HepG2 (cell line): ENCODE results near the gene NAP1L1. TPM values are rescaled to one million over a fixed set of nuclear protein-coding genes. Genes with fewer than 3 reads are reported as not detected.

Experiments used
- ATAC-seq: fragments of 200-7000 bp; cut with Tn5 transposase; 3 replicates; pipeline ENCODE4 v1.9.1; 2020; ENCODE audit warnings: mild to moderate bottlenecking, moderate library complexity
- BruUV-seq: library from RNA; stranded (reverse); fragments of 400-500 nt; replicated peaks from 2 replicates; lab custom pipeline; 2021; lab: Mats Ljungman, UMichigan
- CTCF ChIA-PET: fragments of 300-600 bp; formaldehyde crosslinking; extraction: SDS; loops from one replicate; lab custom pipeline; 2021; ENCODE audit warnings: low total read pairs, inconsistent platforms, low intra/inter-chr PET ratio; lab: Yijun Ruan, JAX
- POLR2A ChIA-PET: fragments of 350-600 bp; sonication (Branson Sonifier 250); formaldehyde crosslinking; loops from one replicate; lab custom pipeline; 2020; ENCODE audit warnings: antibody characterized with exemption, inconsistent platforms; lab: Yijun Ruan, JAX
- DNase-seq: peaks from one replicate; pipeline ENCODE4 v3.0.0-alpha.2; 2015; ENCODE audit warnings: low spot score
- FAIRE-seq: peaks from 3 replicates; lab custom pipeline; 2011; peaks lifted over from hg19 to GRCh38; lab: Jason Lieb, UNC
- H2AFZ ChIP-seq: one replicate; pipeline ENCODE4 v1.6.1; 2011; ENCODE audit warnings: low read length, inconsistent platforms
- H3K27ac ChIP-seq: fragments of 300-600 bp; 3 replicates; pipeline ENCODE4 v1.8.0; 2011; ENCODE audit warnings: mixed run types, mild to moderate bottlenecking, mixed read lengths, low read length, inconsistent platforms; ENCODE audit not compliant: insufficient read depth; ENCODE audit errors: extremely low read length
- H3K27me3 ChIP-seq, 2 experiments: fragments of 200-600 bp in 1 of 2; 2 replicates in 1 of 2; 3 replicates in 1 of 2; pipeline versions ENCODE4 v1.6.0 to v1.8.0; 2011; ENCODE audit warnings: low read length in 2 of 2, mild to moderate bottlenecking in 2 of 2, moderate library complexity in 2 of 2, inconsistent platforms in 1 of 2; ENCODE audit not compliant: insufficient read depth in 2 of 2, control insufficient read depth in 1 of 2
- H3K36me3 ChIP-seq, 2 experiments: fragments of 200-600 bp in 1 of 2; replicated peaks in 1 of 2; 2 replicates in 1 of 2; 3 replicates in 1 of 2; pipeline versions ENCODE4 v1.5.1 to v1.8.0; 2011; ENCODE audit warnings: low read length in 2 of 2, inconsistent platforms in 1 of 2; ENCODE audit not compliant: insufficient read depth in 2 of 2, control insufficient read depth in 1 of 2
- H3K4me1 ChIP-seq: 2 replicates; pipeline ENCODE4 v1.5.1; 2012; ENCODE audit warnings: low read length, inconsistent platforms; ENCODE audit not compliant: insufficient read depth
- H3K4me2 ChIP-seq: 2 replicates; pipeline ENCODE4 v1.6.0; 2011; ENCODE audit warnings: low read depth, low read length, inconsistent platforms
- H3K4me3 ChIP-seq, 3 experiments: fragments of 200-600 bp in 1 of 3; sonication (generic), shearing (Covaris generic) in 1 of 3; replicated peaks in 1 of 3; 2 replicates each; pipeline ENCODE4 v1.5.1; 2011 to 2016; ENCODE audit warnings: low read length in 3 of 3, inconsistent platforms in 2 of 3, low read depth in 2 of 3, mild to moderate bottlenecking in 2 of 3, control low read depth in 1 of 3, mixed read lengths in 1 of 3; ENCODE audit not compliant: insufficient read depth in 1 of 3
- H3K79me2 ChIP-seq: one replicate; pipeline ENCODE4 v1.6.1; 2011; ENCODE audit warnings: low read length, inconsistent platforms; ENCODE audit not compliant: insufficient read depth
- H3K9ac ChIP-seq: 2 replicates; pipeline ENCODE4 v1.6.0; 2011; ENCODE audit warnings: mild to moderate bottlenecking, low read depth, low read length, inconsistent platforms; ENCODE audit not compliant: insufficient read depth
- H3K9me3 ChIP-seq: 2 replicates; pipeline ENCODE4 v1.5.1; 2012; ENCODE audit warnings: mild to moderate bottlenecking, low read length
- H4K20me1 ChIP-seq: 2 replicates; pipeline ENCODE4 v1.6.0; 2011; ENCODE audit warnings: inconsistent platforms, mild to moderate bottlenecking, low read length, moderate library complexity; ENCODE audit not compliant: insufficient read depth
- EZH2 ChIP-seq: conservative IDR thresholded peaks from 2 replicates; pipeline ENCODE4 v1.6.1; 2012; ENCODE audit warnings: mild to moderate bottlenecking, low read depth, low read length, moderate library complexity
- FOXC1 ChIP-seq: sonication (generic); formaldehyde crosslinking; IDR thresholded peaks from 2 replicates; pipeline ENCODE4 v1.8.0; 2022; ENCODE audit warnings: mild to moderate bottlenecking, missing genetic modification reagents, borderline replicate concordance
- GPN1 ChIP-seq: sonication (generic); formaldehyde crosslinking; IDR thresholded peaks from 2 replicates; pipeline ENCODE4 v1.5.1; 2020; ENCODE audit warnings: missing genetic modification reagents, borderline replicate concordance
- HOXA7 ChIP-seq: sonication (generic); formaldehyde crosslinking; IDR thresholded peaks from 2 replicates; pipeline ENCODE4 v1.8.1; 2022; ENCODE audit warnings: mild to moderate bottlenecking, missing genetic modification reagents, moderate library complexity
- JARID2 ChIP-seq: sonication (generic); formaldehyde crosslinking; IDR thresholded peaks from 2 replicates; pipeline ENCODE4 v1.8.1; 2023; ENCODE audit warnings: missing genetic modification reagents, inconsistent platforms; ENCODE audit not compliant: insufficient replicate concordance
- NKX3-1 ChIP-seq: sonication (generic); formaldehyde crosslinking; IDR thresholded peaks from 2 replicates; pipeline ENCODE4 v1.5.0; 2020; ENCODE audit warnings: missing genetic modification reagents
- NR2C2 ChIP-seq: sonication (generic); formaldehyde crosslinking; IDR thresholded peaks from 2 replicates; pipeline ENCODE4 v1.4.0; 2020; ENCODE audit warnings: missing genetic modification reagents, mild to moderate bottlenecking, moderate library complexity, borderline replicate concordance
- NR3C1 ChIP-seq: sonication (generic); formaldehyde crosslinking; IDR thresholded peaks from 2 replicates; pipeline ENCODE4 v1.4.0; 2020; ENCODE audit warnings: missing genetic modification reagents
- PRMT3 ChIP-seq: sonication (generic); formaldehyde crosslinking; IDR thresholded peaks from 2 replicates; pipeline ENCODE4 v1.8.1; 2022; ENCODE audit warnings: low read depth, mild to moderate bottlenecking, moderate library complexity, missing genetic modification reagents, borderline replicate concordance
- THAP11 ChIP-seq: IDR thresholded peaks from 2 replicates; pipeline ENCODE4 v1.6.1; 2016; ENCODE audit warnings: missing biosample characterization, missing genetic modification reagents
- U2AF1 ChIP-seq: fragments of 200-400 bp; formaldehyde crosslinking; optimal IDR thresholded peaks from 2 replicates; pipeline ENCODE3; 2017; ENCODE audit warnings: mild to moderate bottlenecking, low read depth, low read length
- ZKSCAN1 ChIP-seq: fragments of 150-350 bp; IDR thresholded peaks from 2 replicates; pipeline ENCODE4 v1.6.1; 2014; ENCODE audit warnings: low read length
- ZKSCAN5 ChIP-seq: sonication (generic); formaldehyde crosslinking; IDR thresholded peaks from 2 replicates; pipeline ENCODE4 v1.5.1; 2020; ENCODE audit warnings: mild to moderate bottlenecking, missing genetic modification reagents
- ZMAT3 ChIP-seq: sonication (generic); formaldehyde crosslinking; conservative IDR thresholded peaks from 2 replicates; pipeline ENCODE4 v1.7.0; 2021; ENCODE audit warnings: missing genetic modification reagents
- ZNF383 ChIP-seq: sonication (generic); formaldehyde crosslinking; IDR thresholded peaks from 2 replicates; pipeline ENCODE4 v1.4.0; 2020; ENCODE audit warnings: missing genetic modification reagents, mild to moderate bottlenecking, borderline replicate concordance
- ZNF598 ChIP-seq: sonication (generic); formaldehyde crosslinking; IDR thresholded peaks from 2 replicates; pipeline ENCODE4 v1.5.1; 2020; ENCODE audit warnings: mild to moderate bottlenecking, missing genetic modification reagents, borderline replicate concordance
- ZNF672 ChIP-seq: sonication (generic); formaldehyde crosslinking; IDR thresholded peaks from 2 replicates; pipeline ENCODE4 v1.8.1; 2022; ENCODE audit warnings: missing genetic modification reagents
- ZNF841 ChIP-seq: sonication (generic); formaldehyde crosslinking; IDR thresholded peaks from 2 replicates; pipeline ENCODE4 v1.8.1; 2023; ENCODE audit warnings: missing genetic modification reagents, borderline replicate concordance
- in situ Hi-C: cut with HindIII; loops from 2 replicates; pipeline ENCODE4 v1.10.0; 2017; ENCODE audit warnings: low pct_unique_long_range_greater_than_20kb; ENCODE audit not compliant: extremely low pct_ligation_motif_present
- intact Hi-C: fragments of 100-400 bp; cut with micrococcal nuclease; formaldehyde crosslinking; loops from one replicate; pipeline ENCODE4 v1.10.0; 2022; ENCODE audit not compliant: unreplicated experiment
- polyA plus RNA-seq, 8 experiments: library from polyadenylated mRNA; depleted of rRNA in 3 of 8; stranded (reverse) in 7 of 8; unstranded in 1 of 8; fragments of >200 nt; fragmentation: Illumina TruSeq in 4 of 8; extraction: Trizol in 4 of 8; gene quantifications; 2 replicates each; pipeline versions ENCODE4 v1.2.1 to v1.2.3, GENCODE V29; 2011 to 2016; ENCODE audit warnings: low read depth in 4 of 8, missing spikeins in 1 of 8, mixed read lengths in 1 of 8; ENCODE audit not compliant: insufficient read depth in 1 of 8
- total RNA-seq, 5 experiments: library from RNA; depleted of rRNA; stranded (reverse); fragments of >200 nt; fragmentation: Illumina TruSeq; extraction: Trizol; gene quantifications; 2 replicates each; pipeline ENCODE4 v1.2.3, GENCODE V29; 2016; ENCODE audit warnings: low read depth in 1 of 5
- TF ChIP-seq, protein P1 (sequence below): sonication (generic); formaldehyde crosslinking; IDR thresholded peaks from 2 replicates; pipeline ENCODE4 v1.5.0; 2020; ENCODE audit warnings: mild to moderate bottlenecking, missing genetic modification reagents
- TF ChIP-seq, protein P2 (sequence below): IDR thresholded peaks from 2 replicates; pipeline ENCODE4 v1.6.1; 2012; ENCODE audit warnings: inconsistent platforms
- TF ChIP-seq, protein P3 (sequence below): sonication (generic); formaldehyde crosslinking; IDR thresholded peaks from 2 replicates; pipeline ENCODE4 v1.5.1; 2020; ENCODE audit warnings: missing genetic modification reagents, mild to moderate bottlenecking, borderline replicate concordance

The NAP1L1 gene
- total and polyA plus RNA-seq, 2 of the 13 experiments (the other 11 are each of a cell fraction or from before 2014, with no cell fraction given): 207 to 309 TPM

DNA sequence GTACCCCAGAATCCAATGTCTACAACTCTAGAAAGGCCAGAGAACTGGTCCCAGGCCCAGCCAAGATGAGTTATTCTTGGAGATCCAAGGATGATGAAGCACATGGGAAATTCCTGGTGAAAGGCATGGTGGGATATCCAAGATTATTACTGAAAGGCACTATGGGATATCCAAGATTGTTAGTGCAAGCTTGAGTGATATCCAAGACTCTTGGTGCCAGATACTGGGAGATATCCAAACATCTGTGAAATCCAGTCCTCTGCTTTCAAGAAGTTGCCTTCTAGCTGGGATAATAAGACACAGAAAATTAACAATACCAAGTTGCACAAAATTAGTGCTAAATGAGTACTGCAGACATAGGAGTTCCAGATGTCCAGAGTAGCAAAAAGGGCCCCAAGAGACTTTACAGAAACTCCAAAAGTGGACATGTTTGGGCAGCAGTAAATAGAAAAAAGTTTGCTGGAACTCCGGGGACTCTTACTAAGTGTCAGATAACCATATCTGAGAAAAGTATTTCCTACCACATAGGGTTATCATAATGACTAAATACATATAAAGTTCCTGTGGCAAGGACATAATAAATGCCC is 87.5 kb downstream of the NAP1L1 start (continued):
- TF ChIP-seq, protein P1, sequence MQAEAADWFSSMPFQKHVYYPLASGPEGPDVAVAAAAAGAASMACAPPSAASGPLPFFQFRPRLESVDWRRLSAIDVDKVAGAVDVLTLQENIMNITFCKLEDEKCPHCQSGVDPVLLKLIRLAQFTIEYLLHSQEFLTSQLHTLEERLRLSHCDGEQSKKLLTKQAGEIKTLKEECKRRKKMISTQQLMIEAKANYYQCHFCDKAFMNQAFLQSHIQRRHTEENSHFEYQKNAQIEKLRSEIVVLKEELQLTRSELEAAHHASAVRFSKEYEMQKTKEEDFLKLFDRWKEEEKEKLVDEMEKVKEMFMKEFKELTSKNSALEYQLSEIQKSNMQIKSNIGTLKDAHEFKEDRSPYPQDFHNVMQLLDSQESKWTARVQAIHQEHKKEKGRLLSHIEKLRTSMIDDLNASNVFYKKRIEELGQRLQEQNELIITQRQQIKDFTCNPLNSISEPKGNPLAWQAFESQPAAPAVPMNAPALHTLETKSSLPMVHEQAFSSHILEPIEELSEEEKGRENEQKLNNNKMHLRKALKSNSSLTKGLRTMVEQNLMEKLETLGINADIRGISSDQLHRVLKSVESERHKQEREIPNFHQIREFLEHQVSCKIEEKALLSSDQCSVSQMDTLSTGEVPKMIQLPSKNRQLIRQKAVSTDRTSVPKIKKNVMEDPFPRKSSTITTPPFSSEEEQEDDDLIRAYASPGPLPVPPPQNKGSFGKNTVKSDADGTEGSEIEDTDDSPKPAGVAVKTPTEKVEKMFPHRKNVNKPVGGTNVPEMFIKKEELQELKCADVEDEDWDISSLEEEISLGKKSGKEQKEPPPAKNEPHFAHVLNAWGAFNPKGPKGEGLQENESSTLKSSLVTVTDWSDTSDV (CRISPR knock-in tag): no peak
- TF ChIP-seq PRMT3 (CRISPR knock-in tag) (no peak), ZKSCAN5 (no peak), U2AF1 (no peak), ZMAT3 (CRISPR knock-in tag) (no peak)

DNA sequence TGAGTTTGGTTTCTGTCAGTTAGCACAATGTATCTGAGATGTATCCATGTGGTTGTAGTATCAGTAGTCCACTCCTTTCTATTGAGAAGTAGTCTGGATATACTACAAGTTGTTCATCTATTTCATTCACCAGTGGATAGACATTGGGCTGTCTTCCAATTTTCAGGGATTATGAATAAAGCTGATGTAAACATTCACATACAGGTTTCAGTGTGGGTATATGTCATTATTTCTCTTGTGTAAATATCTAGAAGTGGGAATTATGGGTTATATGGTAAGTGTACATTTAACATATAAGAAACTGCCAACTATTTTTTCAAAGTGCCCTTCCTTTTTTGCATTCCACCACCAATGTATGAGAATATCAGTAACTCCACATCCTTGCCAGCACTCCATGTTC is 88.8 kb downstream of the NAP1L1 start:
- Histone ChIP-seq H3K9me3 (no peaks in the 10 kb centered on the region), H3K36me3 (no peaks in the 10 kb centered on the region), H3K4me1 (peaks cover 30% of the 10 kb centered on the region), H3K9ac (no peak overlapping the region), H2AFZ (no peak overlapping the region), H3K27me3 (no peaks in the 10 kb centered on the region), H3K4me2 (no peak overlapping the region), H4K20me1 (no peaks in the 10 kb centered on the region), H3K79me2 (no peaks in the 10 kb centered on the region), H3K4me3 (no peak overlapping the region), H3K27ac (no peak overlapping the region)
- intact Hi-C loops: no loop called here
- no TSS peak for BruUV-seq
- TF ChIP-seq NR2C2 (CRISPR knock-in tag): no peak
- no peak for TF ChIP-seq THAP11 (CRISPR knock-in tag)
- TF ChIP-seq ZNF383 (CRISPR knock-in tag): no peak
- no peak for TF ChIP-seq GPN1 (CRISPR knock-in tag)
- TF ChIP-seq, protein P2, sequence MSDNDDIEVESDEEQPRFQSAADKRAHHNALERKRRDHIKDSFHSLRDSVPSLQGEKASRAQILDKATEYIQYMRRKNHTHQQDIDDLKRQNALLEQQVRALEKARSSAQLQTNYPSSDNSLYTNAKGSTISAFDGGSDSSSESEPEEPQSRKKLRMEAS: no peak
- no peak for TF ChIP-seq EZH2
- TF ChIP-seq, protein P3, sequence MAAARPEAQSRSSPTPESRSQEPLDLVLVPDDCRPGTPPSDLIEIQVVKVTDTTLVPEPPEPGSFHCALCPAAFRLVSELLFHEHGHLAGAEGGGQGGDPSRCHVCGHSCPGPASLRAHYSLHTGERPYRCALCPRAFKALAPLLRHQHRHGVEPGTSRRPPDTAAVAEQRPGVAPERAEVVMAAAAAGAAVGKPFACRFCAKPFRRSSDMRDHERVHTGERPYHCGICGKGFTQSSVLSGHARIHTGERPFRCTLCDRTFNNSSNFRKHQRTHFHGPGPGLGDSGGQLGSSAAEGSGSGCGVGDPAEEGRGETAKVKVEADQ (CRISPR knock-in tag): no peak
- no peak for TF ChIP-seq FOXC1 (CRISPR knock-in tag)
- no peak for TF ChIP-seq NR3C1 (CRISPR knock-in tag)
- no peak for TF ChIP-seq ZKSCAN1
- no peak for TF ChIP-seq NKX3-1 (CRISPR knock-in tag)
- TF ChIP-seq JARID2 (CRISPR knock-in tag): no peak
- TF ChIP-seq ZNF841 (CRISPR knock-in tag): no peak
- no peak for TF ChIP-seq ZNF598
- no peak for TF ChIP-seq HOXA7
- no peak for TF ChIP-seq ZNF672 (CRISPR knock-in tag)
- ATAC-seq: no peak
- no peak for DNase-seq
- ChIA-PET POLR2A (interaction anchor here (0.7 to 1.8 kb wide), 3 partner anchors 31 to 234 kb away, joined by 3 to 9 read pairs (median 3); partner anchors contain the start of gene PHLDA1), CTCF (no interaction called here)
- in situ Hi-C loops: no loop called here
- FAIRE-seq: no peak
